ENCODE measurements around the gene TRPV2.
"Not testable (repeated sequence)": the region's sequence is repeated elsewhere in the genome, so short reads cannot be mapped to it uniquely, and the experiment has no call there.

Gene TRPV2

DNA sequence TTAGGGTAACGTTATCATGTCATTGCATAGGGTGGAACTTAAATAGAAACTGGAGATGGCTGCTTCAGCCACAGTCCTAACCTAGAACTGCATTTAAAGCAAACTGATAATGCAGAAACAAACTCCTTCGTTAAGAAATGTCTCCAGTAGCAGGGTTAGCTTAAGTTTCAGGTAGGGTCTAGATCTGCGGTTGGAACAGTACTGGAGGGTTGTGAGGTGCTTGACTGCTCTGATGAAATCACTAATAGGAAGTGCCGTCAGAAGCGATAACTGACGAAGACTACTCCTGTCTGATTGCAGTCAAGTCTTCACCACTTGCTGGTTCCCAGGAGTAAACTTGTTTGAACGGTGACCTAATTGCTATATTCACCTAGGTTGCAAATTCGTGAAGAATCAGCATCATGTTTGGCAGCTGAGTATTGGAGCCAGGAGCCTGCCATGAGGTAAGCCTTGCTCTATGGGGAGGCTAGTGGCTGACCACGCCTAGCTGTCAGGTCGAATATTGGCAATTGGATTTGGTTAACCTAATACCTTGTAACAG is 24.5 kb downstream of the TRPV2 start:
- Mint-ChIP-seq H3K4me1 (ENCODE audit: low read depth) (peaks cover 59% of the 10 kb centered on the region), H3K36me3 (ENCODE audit: low read depth) (peaks cover 56% of the 10 kb centered on the region), H3K27me3 (peaks cover 3% of the 10 kb centered on the region), H3K27ac (peak overlapping the region; percentile 100), H3K9me3 (no peaks in the 10 kb centered on the region), H3K4me3 (peak overlapping the region; percentile 99)

DNA sequence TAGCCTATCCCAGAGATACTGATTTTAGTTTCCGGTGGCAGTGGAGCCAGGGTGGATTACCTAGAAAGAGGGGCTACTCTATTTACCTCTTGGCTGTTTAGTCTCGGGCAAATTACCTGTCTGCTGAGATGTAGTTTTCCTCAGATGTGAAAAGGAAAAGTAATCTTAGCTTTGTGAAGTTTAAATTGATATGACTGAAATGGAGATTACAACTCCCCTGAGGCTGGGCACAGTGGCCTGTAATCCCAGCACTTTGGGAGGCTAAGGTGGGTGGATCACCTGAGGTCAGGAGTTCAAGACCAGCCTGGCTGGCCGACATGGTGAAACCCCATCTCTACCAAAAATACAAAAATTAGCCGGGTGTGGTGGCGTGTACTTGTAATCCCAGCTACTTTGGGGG is 25.0 kb downstream of the TRPV2 start:
- Mint-ChIP-seq H3K4me3 (peak overlapping the region; percentile 99), H3K27ac (peak overlapping the region; percentile 100), H3K36me3 (ENCODE audit: low read depth) (peaks cover 56% of the 10 kb centered on the region), H3K4me1 (ENCODE audit: low read depth) (peaks cover 61% of the 10 kb centered on the region)
- H3K27me3 Mint-ChIP-seq, H3K9me3 Mint-ChIP-seq: not testable (repeated sequence)

DNA sequence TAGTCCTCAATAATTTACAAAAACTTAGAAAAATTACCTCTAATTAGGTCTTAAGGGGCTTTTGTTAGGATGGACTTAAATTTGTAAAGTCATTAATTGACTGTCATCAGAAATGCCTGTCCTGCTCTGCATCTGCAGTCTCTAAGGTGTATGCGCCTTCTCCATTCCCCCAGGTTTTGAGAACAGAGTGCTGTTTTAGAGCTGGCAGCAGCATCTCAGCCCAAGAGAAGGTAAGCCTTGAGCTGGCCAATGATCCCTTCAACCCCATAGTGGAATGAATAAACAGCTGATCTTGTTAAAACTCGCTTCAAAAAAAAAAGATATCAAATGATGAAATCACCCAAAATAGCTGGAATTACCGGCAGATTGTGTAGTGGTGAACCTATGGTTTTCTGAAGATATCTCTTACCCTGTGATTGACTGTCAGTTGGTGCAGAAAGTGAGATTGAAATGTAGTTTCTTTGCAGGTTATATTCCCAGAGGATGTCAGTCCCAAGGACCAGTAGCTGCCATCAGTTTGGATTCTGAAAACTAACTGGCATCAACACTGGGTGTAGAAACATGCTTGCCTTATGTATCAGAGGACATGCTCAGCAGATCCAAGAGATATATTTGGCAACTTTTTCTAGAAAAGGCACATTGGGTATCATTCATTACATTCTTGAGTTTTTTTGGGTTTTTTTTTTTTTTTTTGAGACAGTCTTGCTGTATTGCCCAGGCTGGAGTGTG is 25.7 kb downstream of the TRPV2 start:
- Mint-ChIP-seq H3K9me3 (no peaks in the 10 kb centered on the region), H3K27ac (peak overlapping the region; percentile 100)

DNA sequence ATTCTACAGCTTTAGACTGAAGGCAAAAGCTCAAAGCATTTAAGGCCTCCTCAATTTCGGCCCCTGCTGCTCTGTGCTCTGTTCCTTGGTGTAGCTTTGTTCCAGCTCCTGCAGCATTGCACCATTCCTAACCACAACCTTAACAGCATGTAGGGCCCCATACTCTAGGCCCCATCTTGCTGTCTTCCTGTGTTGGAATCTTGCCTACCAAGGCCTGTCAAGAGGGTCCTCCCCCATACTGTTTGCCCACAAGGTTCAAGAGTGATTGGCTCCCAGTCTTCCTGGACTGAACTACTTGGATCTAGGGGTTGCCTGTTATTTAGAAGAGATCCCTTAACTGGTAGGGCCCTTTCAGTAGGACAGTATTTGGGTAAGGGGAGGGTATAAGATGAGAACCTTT is 26.8 kb downstream of the TRPV2 start:
- H3K4me3 Mint-ChIP-seq: peak overlapping the region; percentile 99
- H3K27me3 Mint-ChIP-seq: peaks cover 3% of the 10 kb centered on the region
- no peaks in the 10 kb centered on the region for H3K9me3 Mint-ChIP-seq
- H3K27ac Mint-ChIP-seq: peak overlapping the region; percentile 100
- H3K36me3 Mint-ChIP-seq (ENCODE audit: low read depth): peaks cover 64% of the 10 kb centered on the region
- peaks cover 65% of the 10 kb centered on the region for H3K4me1 Mint-ChIP-seq (ENCODE audit: low read depth)

More for the DNA sequence above, 25.7 kb downstream of the TRPV2 start:
- H3K4me3 Mint-ChIP-seq: peak overlapping the region; percentile 99
- H3K36me3 Mint-ChIP-seq (ENCODE audit: low read depth): peaks cover 63% of the 10 kb centered on the region
- peaks cover 59% of the 10 kb centered on the region for H3K4me1 Mint-ChIP-seq (ENCODE audit: low read depth)
- H3K27me3 Mint-ChIP-seq: peaks cover 3% of the 10 kb centered on the region

DNA sequence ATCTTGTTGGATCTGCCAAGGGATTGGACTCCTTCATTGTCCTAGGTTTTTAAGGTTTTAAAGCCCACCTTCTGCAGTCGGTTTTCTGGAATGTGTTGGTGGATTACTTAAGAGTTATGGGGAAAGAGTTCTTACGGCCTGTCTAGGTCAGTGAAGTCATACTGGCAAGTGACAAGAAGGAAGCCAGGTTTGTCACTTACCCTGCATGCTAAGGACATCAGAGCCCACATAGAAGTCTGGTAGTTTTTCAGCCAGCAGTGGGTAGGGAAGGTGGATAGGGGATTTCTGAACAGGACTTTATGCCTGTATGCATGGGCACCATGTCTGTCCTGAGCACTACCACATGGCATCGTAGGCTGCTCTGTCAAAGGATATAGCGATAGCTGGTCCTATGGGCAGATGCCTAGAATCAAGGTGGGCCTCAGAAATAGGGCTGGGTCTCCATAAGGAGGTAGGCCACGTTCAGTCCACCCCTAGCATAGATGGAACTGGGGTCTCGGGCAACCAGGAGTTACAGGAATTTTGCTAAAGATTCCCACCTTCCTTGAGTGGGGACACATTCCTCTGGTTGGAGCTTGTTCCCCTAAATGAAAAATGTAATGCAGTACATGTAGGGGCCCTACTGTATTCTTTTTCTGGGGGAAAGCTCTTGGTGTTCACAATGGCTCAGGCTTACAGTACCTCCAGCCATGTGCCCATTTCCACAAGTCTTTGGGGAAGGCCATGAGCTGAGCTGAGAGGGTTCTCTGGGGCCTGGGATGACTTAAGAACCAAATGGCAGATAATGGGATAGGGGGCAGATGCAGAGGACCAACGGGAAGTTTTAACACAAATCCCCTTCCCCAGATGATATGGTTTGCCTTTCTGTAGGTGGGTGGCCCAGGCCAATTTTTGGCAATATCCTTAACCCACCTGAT is 27.5 kb downstream of the TRPV2 start:
- Mint-ChIP-seq H3K27me3 (peaks cover 3% of the 10 kb centered on the region), H3K36me3 (ENCODE audit: low read depth) (peaks cover 67% of the 10 kb centered on the region), H3K4me1 (ENCODE audit: low read depth) (peaks cover 68% of the 10 kb centered on the region), H3K27ac (peak overlapping the region; percentile 100), H3K9me3 (no peaks in the 10 kb centered on the region), H3K4me3 (peak overlapping the region; percentile 99)

DNA sequence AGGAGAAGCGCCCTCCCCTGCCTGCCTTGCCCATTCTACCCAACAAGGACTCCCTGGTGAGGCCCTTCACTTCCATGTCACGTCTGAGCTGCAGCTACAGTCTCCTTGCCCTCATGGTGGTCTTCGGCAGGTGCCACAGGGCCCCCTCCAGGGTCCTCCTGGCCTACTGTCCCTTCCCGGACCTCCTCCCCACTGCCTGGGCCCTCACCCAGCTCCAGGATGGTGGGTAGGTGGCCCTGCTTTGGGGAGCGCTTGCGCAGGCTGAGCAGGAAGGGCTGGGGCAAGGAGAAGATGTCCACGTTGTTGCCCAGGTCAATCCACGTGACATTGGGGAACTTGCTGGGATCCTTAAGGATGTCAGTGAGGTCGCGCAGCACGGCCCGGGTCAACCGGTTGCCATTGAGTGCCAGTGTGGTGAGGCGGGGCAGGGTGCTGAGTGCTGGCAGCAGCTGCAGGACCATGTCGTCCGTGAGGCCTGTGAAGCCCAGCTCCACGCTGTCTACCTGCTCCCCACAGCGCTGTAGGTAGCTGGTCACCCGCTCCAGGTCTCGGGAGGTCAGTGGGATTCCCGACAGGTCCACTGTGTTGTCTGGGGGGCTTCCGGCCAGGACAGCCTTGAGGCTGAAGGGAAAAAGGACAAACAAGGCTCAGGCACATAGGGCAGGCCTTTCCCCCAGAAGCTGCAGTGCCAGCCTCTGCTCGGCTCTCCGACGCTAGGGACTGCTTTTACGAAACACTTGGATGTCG is 28.3 kb downstream of the TRPV2 start:
- H3K9me3 Mint-ChIP-seq: no peaks in the 10 kb centered on the region
- peak overlapping the region; percentile 99 for H3K4me3 Mint-ChIP-seq
- H3K4me1 Mint-ChIP-seq (ENCODE audit: low read depth): peaks cover 68% of the 10 kb centered on the region
- H3K27me3 Mint-ChIP-seq: peaks cover 3% of the 10 kb centered on the region
- H3K27ac Mint-ChIP-seq: peak overlapping the region; percentile 100
- peaks cover 75% of the 10 kb centered on the region for H3K36me3 Mint-ChIP-seq (ENCODE audit: low read depth)

DNA sequence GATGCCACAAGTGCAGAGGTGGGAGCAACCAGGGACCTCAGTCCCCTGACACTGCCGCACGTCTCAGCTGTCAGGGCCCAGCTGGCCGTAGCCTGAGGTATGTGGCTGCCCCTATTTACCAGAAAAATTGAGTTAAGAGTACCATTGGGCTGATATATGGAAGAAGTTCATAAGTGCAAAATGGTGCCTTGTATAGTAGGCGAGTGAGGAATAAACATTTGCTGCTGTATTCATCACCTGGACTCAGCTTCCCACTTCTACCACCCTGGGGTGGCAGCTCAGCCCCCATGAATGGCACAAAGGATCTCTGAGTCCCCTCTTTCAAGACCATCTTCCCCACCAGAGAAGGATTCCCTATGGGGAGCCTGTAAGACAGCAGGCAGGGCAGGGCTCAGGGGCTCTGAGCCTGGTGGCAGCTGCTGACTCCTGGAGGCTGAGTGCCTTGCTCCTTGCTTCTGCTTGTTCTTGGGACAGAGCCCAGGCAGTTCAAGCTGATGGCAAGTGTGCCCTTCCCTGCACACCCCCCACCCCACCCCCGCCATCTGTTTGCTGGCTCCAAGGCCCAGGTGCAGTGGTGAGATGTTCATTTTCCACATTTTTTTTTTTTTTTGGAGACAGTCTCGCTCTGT is 29.0 kb downstream of the TRPV2 start:
- Mint-ChIP-seq H3K36me3 (ENCODE audit: low read depth) (peaks cover 75% of the 10 kb centered on the region), H3K4me1 (ENCODE audit: low read depth) (peaks cover 71% of the 10 kb centered on the region), H3K9me3 (no peaks in the 10 kb centered on the region), H3K4me3 (peak overlapping the region; percentile 52), H3K27me3 (no peaks in the 10 kb centered on the region), H3K27ac (peak overlapping the region; percentile 100)

DNA sequence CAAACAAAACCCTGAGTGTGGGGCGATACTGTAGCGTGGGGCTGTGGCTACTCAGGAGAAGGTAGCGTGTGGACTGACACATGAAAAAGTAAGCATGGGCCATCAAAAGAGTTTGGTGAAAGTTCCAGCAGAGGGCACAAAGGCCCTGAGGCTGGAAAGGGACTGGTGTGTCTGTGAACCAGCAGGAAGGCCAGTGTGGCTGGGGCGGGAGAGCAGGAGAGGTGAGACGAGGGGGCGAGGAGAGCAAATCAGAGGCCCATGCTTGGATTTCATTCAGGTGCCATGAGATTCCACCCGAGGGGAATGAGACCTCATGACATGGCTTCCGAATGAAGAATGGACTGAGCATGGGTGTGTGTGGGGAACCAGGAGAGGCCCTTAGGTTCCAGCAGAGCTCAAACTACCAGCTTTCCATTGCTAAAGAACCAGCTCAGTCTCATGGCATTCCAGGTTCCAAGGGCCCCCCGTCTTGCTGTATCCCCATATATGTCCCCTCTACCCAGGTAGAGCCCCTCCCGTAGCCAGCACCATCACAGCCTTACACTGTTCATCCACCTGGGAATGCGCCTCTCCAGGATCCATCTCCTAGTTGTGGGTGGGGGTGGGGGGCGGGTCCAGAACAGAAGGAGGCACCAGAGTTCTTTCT is 31.1 kb downstream of the TRPV2 start:
- H3K4me3 Mint-ChIP-seq: no peak overlapping the region
- H3K36me3 Mint-ChIP-seq (ENCODE audit: low read depth): peaks cover 67% of the 10 kb centered on the region

DNA sequence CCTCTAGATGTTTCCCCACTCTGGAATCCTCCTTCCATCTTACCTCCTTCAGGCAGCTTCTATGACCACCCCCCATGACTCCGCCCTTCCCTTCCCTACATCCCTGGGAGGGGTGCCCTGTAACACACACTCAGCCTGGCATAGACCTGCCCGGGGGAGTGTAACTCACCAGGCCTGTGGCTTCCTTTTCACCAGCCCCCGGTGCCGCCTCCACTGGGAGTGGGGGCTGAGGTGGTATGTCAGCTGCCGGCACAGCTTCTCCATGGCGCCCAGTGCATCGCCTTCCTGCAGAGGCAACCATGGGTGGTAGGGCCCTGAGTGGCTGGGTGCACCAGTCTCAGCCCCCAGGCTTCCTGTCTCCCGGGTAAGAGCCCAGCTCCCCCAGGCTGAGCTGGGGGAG is 32.3 kb downstream of the TRPV2 start:
- no peaks in the 10 kb centered on the region for H3K27me3 Mint-ChIP-seq
- peaks cover 55% of the 10 kb centered on the region for H3K36me3 Mint-ChIP-seq (ENCODE audit: low read depth)
- H3K27ac Mint-ChIP-seq: peak overlapping the region; percentile 73

More for the DNA sequence above, 31.1 kb downstream of the TRPV2 start:
- Mint-ChIP-seq H3K4me1 (ENCODE audit: low read depth) (peaks cover 55% of the 10 kb centered on the region), H3K9me3 (no peaks in the 10 kb centered on the region), H3K27me3 (no peaks in the 10 kb centered on the region), H3K27ac (peak overlapping the region; percentile 54)

DNA sequence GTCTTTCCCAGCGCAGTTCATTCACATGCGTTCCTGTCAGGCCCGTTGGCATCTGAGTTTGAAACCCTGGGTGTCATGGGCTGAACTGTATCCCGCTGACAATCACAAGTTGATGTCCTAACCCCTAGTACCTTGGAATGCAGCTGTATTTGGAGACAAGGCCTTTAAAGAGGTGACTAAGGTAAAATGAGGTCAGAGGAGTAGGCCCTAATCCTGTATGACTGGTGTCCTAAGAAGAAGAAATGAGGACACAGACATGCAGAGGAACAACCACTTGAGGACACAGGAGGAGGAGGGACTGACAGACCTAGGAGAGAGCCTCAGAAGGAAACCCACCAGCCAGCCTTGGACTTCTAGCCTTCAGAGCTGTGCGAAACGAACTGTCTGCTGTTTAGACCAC is 33.1 kb downstream of the TRPV2 start:
- Mint-ChIP-seq H3K4me3 (no peak overlapping the region), H3K4me1 (ENCODE audit: low read depth) (peaks cover 39% of the 10 kb centered on the region), H3K9me3 (no peaks in the 10 kb centered on the region), H3K27ac (peak overlapping the region; percentile 28), H3K27me3 (no peaks in the 10 kb centered on the region), H3K36me3 (ENCODE audit: low read depth) (peaks cover 49% of the 10 kb centered on the region)

More for the DNA sequence above, 32.3 kb downstream of the TRPV2 start:
- peak overlapping the region; percentile 3 for H3K4me3 Mint-ChIP-seq
- peaks cover 43% of the 10 kb centered on the region for H3K4me1 Mint-ChIP-seq (ENCODE audit: low read depth)
- H3K9me3 Mint-ChIP-seq: no peaks in the 10 kb centered on the region

DNA sequence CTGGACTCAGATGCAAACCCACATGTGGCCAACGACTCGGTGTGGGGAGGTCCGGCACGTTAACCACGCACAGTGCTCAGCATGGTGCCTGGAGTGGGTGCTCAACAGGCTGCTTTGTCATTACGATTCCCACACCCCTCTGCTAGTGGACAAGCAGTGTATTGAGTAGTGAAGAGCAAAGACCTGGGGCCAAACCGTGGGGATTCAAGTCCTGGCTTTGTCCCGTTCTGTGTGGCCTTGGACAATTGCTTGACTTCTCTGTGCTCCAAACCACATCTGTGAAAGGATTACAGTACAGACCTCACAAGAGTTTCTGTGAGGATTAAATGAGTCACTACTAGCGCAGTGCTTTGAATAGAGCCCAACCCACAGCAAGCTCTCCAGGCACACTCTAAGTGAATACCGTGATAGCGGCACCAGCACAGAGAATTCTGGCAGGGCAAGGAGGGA is 33.8 kb downstream of the TRPV2 start:
- no peak overlapping the region for H3K4me3 Mint-ChIP-seq
- H3K27me3 Mint-ChIP-seq: no peaks in the 10 kb centered on the region
- peaks cover 47% of the 10 kb centered on the region for H3K36me3 Mint-ChIP-seq (ENCODE audit: low read depth)
- H3K27ac Mint-ChIP-seq: peak overlapping the region; percentile 52
- no peaks in the 10 kb centered on the region for H3K9me3 Mint-ChIP-seq
- peaks cover 37% of the 10 kb centered on the region for H3K4me1 Mint-ChIP-seq (ENCODE audit: low read depth)

DNA sequence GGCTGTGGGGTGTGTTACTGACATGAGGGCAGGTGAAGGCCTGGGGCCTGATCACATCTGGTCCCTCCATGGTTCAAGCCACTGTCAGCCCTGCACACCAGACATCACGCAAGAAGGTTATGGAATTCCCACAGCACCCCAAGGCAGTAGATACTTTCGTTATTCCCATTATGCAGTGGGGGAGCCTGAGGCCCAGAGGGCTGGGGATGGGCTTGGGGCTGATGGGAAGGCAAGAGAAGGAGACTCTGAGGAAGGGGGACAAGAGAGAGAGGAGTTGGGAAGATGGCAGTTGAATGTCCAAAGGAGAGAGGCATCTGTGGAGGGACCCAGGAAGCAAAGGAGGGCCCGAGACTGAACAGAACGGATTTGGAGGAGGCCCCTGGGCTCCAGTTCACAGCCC is 34.7 kb downstream of the TRPV2 start:
- Mint-ChIP-seq H3K36me3 (ENCODE audit: low read depth) (peaks cover 44% of the 10 kb centered on the region), H3K4me3 (no peak overlapping the region), H3K27me3 (no peaks in the 10 kb centered on the region), H3K4me1 (ENCODE audit: low read depth) (peaks cover 34% of the 10 kb centered on the region), H3K9me3 (no peaks in the 10 kb centered on the region), H3K27ac (no peak overlapping the region)

DNA sequence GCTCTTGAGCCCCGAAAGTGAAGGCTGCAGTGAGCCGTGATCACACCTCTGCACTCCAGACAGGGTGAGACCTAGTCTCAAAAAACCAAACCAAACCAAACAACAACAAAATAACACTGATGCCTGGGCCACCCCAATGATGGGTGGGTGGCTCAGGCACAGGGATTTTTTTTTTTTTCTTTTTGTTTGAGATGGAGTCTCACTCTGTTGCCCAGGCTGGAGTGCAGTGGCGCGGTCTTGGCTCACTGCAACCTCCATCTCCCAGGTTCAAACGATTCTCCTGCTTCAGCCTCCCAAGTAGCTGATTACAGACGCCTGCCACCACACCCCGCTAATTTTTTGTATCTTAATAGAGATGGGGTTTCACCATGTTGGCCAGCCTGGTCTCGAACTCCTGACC is 36.9 kb downstream of the TRPV2 start:
- H3K27me3 Mint-ChIP-seq, H3K9me3 Mint-ChIP-seq, H3K4me3 Mint-ChIP-seq, H3K27ac Mint-ChIP-seq: not testable (repeated sequence)
- Mint-ChIP-seq H3K4me1 (ENCODE audit: low read depth) (peaks cover 21% of the 10 kb centered on the region), H3K36me3 (ENCODE audit: low read depth) (peaks cover 32% of the 10 kb centered on the region)

DNA sequence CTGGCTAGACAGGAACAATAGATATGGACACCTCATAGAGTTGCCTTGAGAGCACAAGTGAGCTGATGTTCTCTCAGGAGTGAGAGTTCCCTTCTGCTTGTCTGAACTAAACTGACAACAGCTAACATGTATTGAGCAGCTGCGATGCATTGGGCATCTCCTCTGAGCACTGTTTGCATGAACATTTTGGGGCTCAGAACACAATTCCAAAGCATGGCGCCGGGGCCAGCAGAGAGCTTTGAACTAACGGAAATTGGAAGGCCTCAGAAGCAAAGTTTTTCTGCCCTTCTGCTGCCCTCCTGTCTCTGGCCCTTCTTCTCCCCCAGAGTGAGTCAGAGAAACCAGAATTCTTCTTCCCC is 38.1 kb downstream of the TRPV2 start:
- H3K9me3 Mint-ChIP-seq: no peaks in the 10 kb centered on the region

More for the DNA sequence above, 38.1 kb downstream of the TRPV2 start:
- H3K36me3 Mint-ChIP-seq (ENCODE audit: low read depth): peaks cover 22% of the 10 kb centered on the region
- peaks cover 9% of the 10 kb centered on the region for H3K4me1 Mint-ChIP-seq (ENCODE audit: low read depth)
- H3K27me3 Mint-ChIP-seq: no peaks in the 10 kb centered on the region
- H3K4me3 Mint-ChIP-seq: no peak overlapping the region
- no peak overlapping the region for H3K27ac Mint-ChIP-seq

Data from stimulated activated naive CD8-positive, alpha-beta T cell treated with anti-CD3 and anti-CD28 coated beads, Interleukin-15, Interleukin-2, amounts not matched to agents 100 ng/mL and 50 ng/mL, for 24 hours (primary cell).